Liver (tissue), 9 donors: ENCODE measurements around the gene NMRK1. TPM values are rescaled to one million over a fixed set of nuclear protein-coding genes. Genes with fewer than 3 reads are reported as not detected.

Experiments
- DNase-seq: peaks from one replicate; pipeline ENCODE4 v3.0.0-alpha.2; 2017; ENCODE audit warnings: low spot score
- H3K27ac ChIP-seq, 2 donors: one replicate each; pipeline ENCODE4 v1.7.0; 2013; ENCODE audit warnings: inconsistent platforms in 2 of 2, low read length in 2 of 2, control low read depth in 1 of 2, low read depth in 1 of 2, mild to moderate bottlenecking in 1 of 2
- H3K27me3 ChIP-seq, 4 donors: one replicate each; pipeline versions ENCODE4 v1.6.1 to v1.7.0; 2013; ENCODE audit warnings: low read length in 3 of 4, inconsistent platforms in 1 of 4, mild to moderate bottlenecking in 1 of 4, moderate library complexity in 1 of 4; ENCODE audit not compliant: control insufficient read depth in 4 of 4, insufficient read depth in 4 of 4
- H3K36me3 ChIP-seq, 4 donors: one replicate each; pipeline versions ENCODE4 v1.6.1 to v1.7.0; 2013; ENCODE audit warnings: low read length in 3 of 4, mild to moderate bottlenecking in 3 of 4, low read depth in 1 of 4, moderate library complexity in 1 of 4; ENCODE audit not compliant: control insufficient read depth in 4 of 4, insufficient read depth in 3 of 4
- H3K4me1 ChIP-seq, 4 donors: one replicate each; pipeline versions ENCODE4 v1.6.1 to v1.7.0; 2013; ENCODE audit warnings: low read length in 3 of 4, mild to moderate bottlenecking in 3 of 4, moderate library complexity in 1 of 4; ENCODE audit not compliant: control insufficient read depth in 4 of 4, insufficient read depth in 4 of 4
- H3K4me3 ChIP-seq, 3 donors: one replicate each; pipeline versions ENCODE4 v1.6.1 to v1.7.0; 2013; ENCODE audit warnings: low read length in 3 of 3, control low read depth in 1 of 3, low read depth in 1 of 3, mild to moderate bottlenecking in 1 of 3
- H3K9ac ChIP-seq, 2 donors: one replicate each; pipeline ENCODE4 v1.7.0; 2013; ENCODE audit warnings: low read length in 2 of 2, mild to moderate bottlenecking in 2 of 2, moderate library complexity in 2 of 2, control low read depth in 1 of 2, low read depth in 1 of 2
- H3K9me3 ChIP-seq, 4 donors: one replicate each; pipeline versions ENCODE4 v1.6.1 to v1.7.0; 2013; ENCODE audit warnings: low read length in 3 of 4; ENCODE audit not compliant: control insufficient read depth in 4 of 4
- ATF3 ChIP-seq: IDR thresholded peaks from 2 replicates; pipeline ENCODE4 v1.6.1; 2016; ENCODE audit warnings: antibody characterized with exemption
- CTCF ChIP-seq: fragments of 150-350 bp; IDR thresholded peaks from 2 replicates; pipeline ENCODE4 v1.5.1; 2017; ENCODE audit warnings: improper control_type of control experiment, low read depth, low read length; ENCODE audit not compliant: missing input control
- FOXA2 ChIP-seq: IDR thresholded peaks from 2 replicates; pipeline ENCODE4 v1.6.1; 2016; ENCODE audit warnings: antibody characterized with exemption
- HNF4G ChIP-seq: IDR thresholded peaks from 2 replicates; pipeline ENCODE4 v1.6.1; 2016; ENCODE audit warnings: antibody characterized with exemption
- JUND ChIP-seq, 2 donors: IDR thresholded peaks; 2 replicates each; pipeline ENCODE4 v1.6.1; 2016; ENCODE audit warnings: antibody characterized with exemption in 2 of 2
- MAX ChIP-seq: IDR thresholded peaks from 2 replicates; pipeline ENCODE4 v1.6.1; 2016; ENCODE audit warnings: antibody characterized with exemption
- RAD21 ChIP-seq, 2 donors: IDR thresholded peaks; 2 replicates each; pipeline ENCODE4 v1.6.1; 2016; ENCODE audit warnings: antibody characterized with exemption in 2 of 2, mild to moderate bottlenecking in 2 of 2
- REST ChIP-seq: IDR thresholded peaks from 2 replicates; pipeline ENCODE4 v1.6.1; 2016; ENCODE audit warnings: antibody characterized with exemption, mild to moderate bottlenecking
- RXRA ChIP-seq, 2 donors: IDR thresholded peaks; 2 replicates each; pipeline ENCODE4 v1.6.1; 2017 to 2018; ENCODE audit warnings: antibody characterized with exemption in 2 of 2, mild to moderate bottlenecking in 1 of 2
- TAF1 ChIP-seq: conservative IDR thresholded peaks from 2 replicates; pipeline ENCODE4 v1.6.1; 2016; ENCODE audit warnings: antibody characterized with exemption, mild to moderate bottlenecking
- YY1 ChIP-seq: IDR thresholded peaks from 2 replicates; pipeline ENCODE4 v1.6.1; 2016; ENCODE audit warnings: antibody characterized with exemption, mild to moderate bottlenecking
- ZBTB33 ChIP-seq: IDR thresholded peaks from 2 replicates; pipeline ENCODE4 v1.6.1; 2016; ENCODE audit warnings: antibody characterized with exemption
- WGBS: extraction: QIAGEN DNeasy Blood & Tissue Kit; methylation state at CpG from one replicate; pipeline ENCODE4 v1.1.7; 2013; 5-methylcytosine and 5-hydroxymethylcytosine counted together
- polyA plus RNA-seq, 2 donors: library from polyadenylated mRNA; stranded (reverse) in 1 of 2; unstranded in 1 of 2; fragments of 200-250 nt in 1 of 2; fragments of >200 nt in 1 of 2; fragmentation: Nextera tagmentation in 1 of 2; extraction: Ambion mirVana in 1 of 2; gene quantifications; one replicate each; pipeline versions ENCODE4 v1.2.1 to v1.2.3, GENCODE V29; 2013 to 2015
- total RNA-seq, 2 donors: library from RNA; depleted of rRNA; stranded (reverse); fragments of >200 nt; gene quantifications; one replicate each; pipeline ENCODE4 v1.2.3, GENCODE V29; 2014
- donor health status: healthy.
- donor health status: healthy.
- donor health status: healthy.
- donor health status: healthy.
- donor health status: healthy.

Gene NMRK1
- total and polyA plus RNA-seq, 4 donors = 6.8 to 32.2 (median 15.9) TPM

GRCh38 chr9:75132244-75132643 lies 44.3 kb upstream of the NMRK1 start (continued):
- TF ChIP-seq RXRA (IDR thresholded peaks at IDR 0.05) = no peak

GRCh38 chr9:75131700-75132099 lies 43.7 kb upstream of the NMRK1 start:
- no peak overlapping the region for H3K9ac ChIP-seq
- no peaks in the 10 kb centered on the region for H3K9me3 ChIP-seq
- TF ChIP-seq HNF4G = no peak
- no peak overlapping the region for H3K27ac ChIP-seq
- no peak overlapping the region for H3K4me3 ChIP-seq
- H3K27me3 ChIP-seq = no peaks in the 10 kb centered on the region
- no peak for DNase-seq
- WGBS = 97% methylated on average over 3 of the region's 3 CpGs
- peaks cover 2 to 43% (median 21%) of the 10 kb centered on the region in 4 donors for H3K36me3 ChIP-seq
- no peaks in the 10 kb centered on the region for H3K4me1 ChIP-seq

- H3K27me3 ChIP-seq = no peaks in the 10 kb centered on the region
- no peak overlapping the region for H3K9ac ChIP-seq
- no peaks in the 10 kb centered on the region for H3K4me1 ChIP-seq
- WGBS = 65% methylated on average over 5 of the region's 5 CpGs
- H3K4me3 ChIP-seq = no peak overlapping the region
- DNase-seq = no peak
- no peaks in the 10 kb centered on the region for H3K9me3 ChIP-seq
- TF ChIP-seq TAF1 = no peak
- TF ChIP-seq HNF4G = no peak
- TF ChIP-seq REST = no peak
- TF ChIP-seq MAX = no peak
- no peak for TF ChIP-seq JUND (IDR thresholded peaks at IDR 0.05)
- no peak for TF ChIP-seq ATF3
- no peak for TF ChIP-seq FOXA2
- H3K27ac ChIP-seq = no peak overlapping the region
- H3K36me3 ChIP-seq = peaks cover 2 to 37% (median 20%) of the 10 kb centered on the region in 4 donors
Measured at GRCh38 chr9:75130621-75131230, 42.8 kb upstream of the NMRK1 start.

GRCh38 chr9:75130172-75130571 lies 42.2 kb upstream of the NMRK1 start:
- Histone ChIP-seq H3K27ac (no peak overlapping the region), H3K9me3 (no peaks in the 10 kb centered on the region), H3K4me3 (no peak overlapping the region), H3K4me1 (no peaks in the 10 kb centered on the region), H3K36me3 (peaks cover 2 to 35% (median 18%) of the 10 kb centered on the region in 4 donors), H3K9ac (no peak overlapping the region), H3K27me3 (no peaks in the 10 kb centered on the region)
- WGBS = 98% methylated on average over 5 of the region's 5 CpGs
- TF ChIP-seq RAD21 (IDR thresholded peaks at IDR 0.05) (no peak), YY1 (no peak), REST (no peak), HNF4G (no peak), CTCF (no peak), ZBTB33 (no peak)
- no peak for DNase-seq
